DMS153 treated with DMSO at 0.1 percent for 48 hours (cell line): Measurements from ENCODE around the gene AP3B1.

Experiments
- DNase-seq: peaks from one replicate; lab custom pipeline; 2025; ENCODE audit not compliant: unreplicated experiment; lab: John Stamatoyannopoulos, UW

The AP3B1 gene

DNA sequence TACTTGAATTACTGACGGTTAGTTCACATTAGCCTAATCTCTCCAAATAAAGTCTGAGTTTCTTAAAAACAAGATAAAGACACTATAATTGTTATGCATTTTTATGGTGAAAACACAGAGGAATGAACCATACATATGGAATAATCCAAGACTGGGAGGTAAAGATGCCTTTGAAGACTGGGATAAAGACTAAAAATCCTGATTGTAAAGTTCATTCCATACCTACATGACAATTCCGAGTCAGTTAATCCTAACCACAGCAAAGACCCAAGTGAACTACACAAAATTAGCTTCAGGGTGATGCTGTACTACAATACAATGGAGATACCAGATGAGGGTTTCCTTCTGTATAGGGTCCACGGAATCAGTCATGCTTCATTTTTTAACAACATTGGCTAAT lies 6.3 kb downstream of the AP3B1 start:
- DNase-seq = no peak

DNA sequence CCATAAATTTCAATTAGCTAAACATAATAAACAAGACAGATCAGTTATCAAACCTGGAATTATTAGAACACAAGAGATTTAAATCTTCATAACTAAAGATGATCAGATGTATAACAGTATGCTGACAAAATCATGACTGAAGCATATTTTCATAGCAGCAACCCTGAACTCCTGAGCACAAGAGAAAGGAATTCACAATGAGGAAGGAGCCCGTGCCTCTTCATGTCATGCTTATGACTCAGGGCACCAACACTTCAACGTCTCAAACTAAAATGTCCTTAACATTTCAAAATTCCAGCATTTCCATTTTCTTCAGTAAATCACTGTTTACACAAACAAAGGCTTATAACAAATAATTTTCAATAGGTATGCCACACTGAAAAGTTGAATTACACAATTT lies 6.7 kb downstream of the AP3B1 start:
- no peak for DNase-seq

DNA sequence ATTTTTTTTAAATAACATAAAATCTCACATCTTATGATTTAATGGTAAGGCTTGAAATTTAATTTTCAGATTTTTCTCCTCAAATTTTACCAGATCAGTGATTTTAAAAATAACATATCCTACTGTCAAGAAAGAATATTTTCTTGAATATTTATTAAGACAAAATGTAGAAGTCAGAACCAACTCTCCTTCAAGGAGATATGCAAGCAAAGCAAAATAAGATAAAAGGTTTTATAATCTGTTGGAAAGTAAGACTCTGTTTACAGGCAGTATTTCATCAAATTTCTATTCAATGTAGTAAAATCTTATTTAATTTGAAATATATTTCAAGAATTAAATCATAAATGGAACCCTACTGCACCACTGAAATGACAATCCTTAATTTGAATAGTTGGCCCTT lies 7.3 kb downstream of the AP3B1 start:
- DNase-seq = no peak

DNA sequence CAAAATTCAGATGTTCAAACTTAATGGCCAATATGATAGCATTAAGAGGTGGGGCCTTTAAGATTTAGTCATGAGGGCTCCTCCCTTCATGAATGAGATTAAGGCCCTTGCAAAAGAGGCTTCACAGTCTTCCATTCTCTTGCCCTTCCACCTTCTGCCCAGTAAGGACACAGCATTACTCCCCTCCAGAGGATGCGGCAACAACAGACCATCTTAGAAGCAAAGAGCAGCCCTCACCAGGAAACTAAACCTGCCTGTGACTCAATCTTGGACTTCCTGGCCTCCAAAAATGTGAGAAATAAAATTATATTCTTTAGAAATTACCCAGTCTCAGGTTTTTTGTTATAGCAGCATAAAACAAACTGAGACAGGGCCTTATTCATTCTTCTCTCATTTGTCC lies 8.2 kb downstream of the AP3B1 start:
- no peak for DNase-seq

DNA sequence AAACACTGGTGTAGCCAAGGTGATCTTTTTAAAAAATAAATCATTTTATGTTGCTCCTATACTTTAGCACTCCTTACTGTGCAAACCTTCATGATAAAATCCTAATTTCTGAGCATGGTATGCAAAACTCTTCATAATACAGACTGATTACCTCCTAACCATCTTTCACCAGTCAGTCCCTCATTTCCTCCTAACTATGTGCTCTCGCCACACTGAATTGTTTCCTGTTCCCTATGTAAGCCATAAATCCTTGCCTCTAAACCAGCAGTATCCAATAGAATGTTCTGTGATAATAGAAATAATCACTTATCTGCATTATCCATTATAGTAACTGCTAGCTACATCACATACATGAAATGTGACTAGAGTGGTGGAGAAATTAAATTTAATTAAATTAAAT lies 10.7 kb downstream of the AP3B1 start:
- DNase-seq = no peak

DNA sequence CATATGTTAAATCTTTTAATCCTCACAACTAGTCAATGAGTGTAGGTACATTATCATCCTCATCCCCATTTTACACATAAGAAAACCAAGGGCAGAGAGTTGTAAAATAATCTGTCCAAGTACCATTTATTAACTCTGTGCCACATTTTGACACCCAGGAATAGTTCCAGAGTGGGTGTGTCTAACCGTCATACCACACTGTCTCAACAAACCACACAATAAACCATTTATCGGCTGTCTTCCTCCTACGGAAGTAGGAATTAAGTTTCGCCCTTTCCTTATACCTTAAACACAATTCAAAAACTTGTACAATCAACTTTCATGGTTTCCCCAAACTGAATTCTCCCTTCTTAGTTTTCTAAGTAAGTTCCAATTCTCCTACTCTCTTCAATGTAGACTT lies 11.4 kb downstream of the AP3B1 start:
- no peak for DNase-seq

DNA sequence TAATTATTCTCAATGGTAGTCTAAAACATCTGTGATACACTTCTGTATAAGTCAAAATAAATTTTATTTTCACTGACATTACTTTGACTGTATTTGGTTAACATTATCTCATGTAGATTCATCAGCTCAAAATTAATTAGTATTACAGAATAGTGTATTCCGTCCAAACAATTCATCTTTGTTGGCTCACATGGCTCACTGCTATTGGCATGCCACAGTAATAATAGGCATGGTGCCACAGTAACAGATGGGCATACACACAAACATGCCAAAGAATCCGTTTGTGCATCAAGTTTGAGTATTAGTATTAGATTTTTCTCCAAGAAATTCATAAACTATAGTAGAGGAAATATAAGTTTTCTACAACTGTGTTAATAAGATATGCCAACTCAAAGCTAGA lies 14.2 kb downstream of the AP3B1 start:
- no peak for DNase-seq

DNA sequence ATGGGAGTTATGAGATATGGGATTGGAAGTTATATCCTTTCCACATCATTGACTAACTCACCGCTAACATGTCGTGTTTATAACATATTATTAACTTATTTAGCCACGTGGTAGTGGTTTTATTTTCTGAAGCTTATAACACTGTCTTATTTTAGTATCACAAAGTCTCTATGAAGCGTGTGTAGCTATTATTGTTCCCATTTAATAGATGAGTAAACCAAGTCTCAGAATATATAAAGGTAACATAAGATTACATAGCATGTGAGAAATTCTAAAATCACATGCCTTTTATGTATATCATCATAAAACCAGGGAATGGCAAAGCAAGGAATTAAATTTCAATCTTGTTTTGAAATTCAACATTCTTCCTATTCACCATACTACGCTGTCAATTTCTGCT lies 15.3 kb downstream of the AP3B1 start:
- DNase-seq = no peak

DNA sequence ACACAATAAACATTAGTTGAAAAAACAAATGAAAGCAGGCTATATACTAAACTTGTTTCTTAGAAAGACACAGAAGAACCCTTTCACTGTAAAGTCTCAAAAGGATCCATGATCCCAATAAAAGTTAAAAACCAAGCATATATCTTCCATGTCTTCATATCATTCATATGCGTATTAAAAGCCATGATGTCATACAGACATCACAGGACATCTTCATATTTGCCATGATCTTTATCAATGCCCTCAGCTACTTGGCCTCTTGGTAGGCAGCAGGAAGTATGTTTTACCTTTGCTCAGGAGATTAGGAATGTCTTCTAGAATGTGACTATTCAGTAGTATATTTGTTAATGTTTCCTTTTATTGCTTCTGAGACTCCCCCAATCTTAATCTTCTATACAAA lies 16.8 kb downstream of the AP3B1 start:
- no peak for DNase-seq

DNA sequence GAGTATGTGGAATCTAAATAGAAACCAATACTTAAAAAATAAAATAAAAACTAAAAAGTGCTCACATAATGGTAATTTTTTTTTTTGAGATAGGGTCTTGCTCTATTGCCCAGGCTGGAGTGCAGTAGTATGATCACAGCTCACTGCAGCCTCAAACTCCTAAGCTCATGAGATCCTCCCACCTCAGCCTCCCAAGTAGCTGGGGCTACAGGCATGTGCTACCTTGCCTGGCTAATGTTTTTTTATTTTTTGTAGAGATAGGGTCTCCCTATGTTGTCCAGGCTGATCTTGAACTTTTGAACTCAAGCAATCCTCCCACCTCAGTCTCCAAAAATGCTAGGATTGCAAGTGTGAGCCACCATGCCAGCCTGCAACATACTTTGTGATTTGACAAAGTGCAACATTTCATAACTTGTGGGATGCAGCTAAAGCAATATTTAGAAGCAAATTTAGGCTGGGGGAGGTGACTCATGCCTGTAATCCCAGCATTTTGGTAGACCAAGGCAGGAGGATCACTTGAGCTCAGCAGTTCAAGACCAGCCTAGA lies 18.4 kb downstream of the AP3B1 start:
- DNase-seq = no peak

DNA sequence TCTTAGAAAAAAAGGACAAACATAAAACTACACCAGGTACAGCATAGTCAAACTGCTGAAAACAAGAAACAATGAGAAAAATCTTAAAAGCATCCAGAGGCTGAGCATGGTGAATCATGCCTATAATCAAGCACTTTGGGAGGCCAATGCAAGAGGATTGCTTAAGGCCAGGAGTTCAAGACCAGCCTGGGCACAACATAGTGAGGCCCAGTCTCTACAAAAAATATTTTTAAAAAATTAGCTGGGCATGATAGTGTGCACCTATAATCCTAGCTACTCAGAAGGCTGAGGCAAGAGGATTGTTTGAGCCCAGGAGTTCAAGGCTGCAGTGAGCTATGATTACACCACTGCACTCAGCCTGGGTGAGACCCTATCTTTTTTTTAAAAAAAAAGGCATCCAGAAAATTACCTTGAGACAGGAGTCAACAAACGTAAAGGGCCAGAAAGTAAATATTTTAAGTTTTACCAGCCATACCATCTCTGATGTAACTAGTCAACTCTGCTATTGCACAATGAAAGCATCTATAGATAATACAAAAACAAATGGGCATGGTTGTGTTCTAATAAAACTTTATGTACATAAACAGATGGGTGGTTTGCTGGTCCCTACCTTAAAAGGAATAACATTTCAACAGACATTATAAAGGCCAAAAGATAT lies 19.8 kb downstream of the AP3B1 start:
- DNase-seq = no peak

DNA sequence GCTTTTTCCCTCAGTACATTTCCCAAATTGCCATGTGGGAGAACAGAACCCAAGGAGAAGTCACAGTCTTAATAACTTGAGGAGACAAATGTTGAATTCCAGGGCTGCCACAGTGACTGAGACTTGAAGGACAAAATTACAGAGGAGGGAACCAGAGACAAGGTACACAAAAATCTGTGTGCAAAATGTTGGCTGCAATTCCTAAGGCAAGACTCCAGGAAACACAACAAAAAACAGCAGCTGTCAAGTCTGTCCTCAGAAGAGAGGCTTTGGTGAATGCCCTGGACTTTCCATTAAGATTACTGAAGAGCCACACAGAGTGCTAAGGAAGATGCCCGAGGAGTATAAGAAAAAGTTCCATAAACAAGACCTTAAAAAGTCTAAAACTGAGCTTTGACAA lies 21.1 kb downstream of the AP3B1 start:
- DNase-seq = no peak

DNA sequence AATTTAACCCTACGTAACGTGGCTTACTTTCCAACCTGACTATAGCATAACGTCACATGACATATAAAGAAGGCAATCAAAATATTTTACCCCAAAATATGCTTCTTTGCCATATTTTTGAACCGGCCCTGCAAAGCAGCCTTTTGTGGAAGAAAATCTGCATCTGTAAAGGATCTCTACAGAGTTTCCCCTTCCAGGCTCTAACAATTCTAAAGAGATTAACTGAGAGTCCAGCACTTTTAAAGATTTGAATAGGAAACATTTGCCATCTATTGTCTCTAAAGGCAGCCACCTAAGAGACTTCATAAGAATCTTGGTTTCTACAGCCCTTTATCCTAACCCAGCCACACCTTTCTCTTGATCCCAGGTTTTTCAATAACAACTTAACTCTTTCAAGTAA lies 22.7 kb downstream of the AP3B1 start:
- no peak for DNase-seq

DNA sequence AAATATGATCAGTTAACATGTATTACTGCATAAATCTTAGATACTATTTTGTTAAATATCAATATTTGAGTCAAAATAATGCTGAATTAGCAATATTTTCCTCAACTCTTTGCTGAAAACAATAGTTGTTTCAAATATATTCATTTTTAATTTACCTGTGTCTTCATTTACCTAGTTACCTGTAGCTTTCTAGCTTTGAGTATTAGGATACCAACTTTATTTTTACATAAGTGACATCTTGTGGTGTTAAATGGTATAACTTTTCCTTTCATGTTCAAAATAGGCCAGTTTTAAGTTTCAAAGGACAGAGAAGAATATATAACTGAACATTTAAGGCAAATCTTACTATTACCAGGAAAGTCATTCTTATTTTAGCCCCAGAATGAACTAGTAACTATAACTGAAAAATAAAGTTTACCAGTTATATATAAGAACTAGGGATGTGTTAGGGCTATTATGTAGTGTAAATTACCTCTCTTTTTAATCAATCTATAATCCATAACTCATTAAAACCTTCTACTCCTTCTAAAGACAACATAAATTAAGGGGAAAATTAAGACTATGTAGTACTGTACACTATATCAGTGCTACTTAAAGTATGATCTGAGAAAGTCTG lies 25.3 kb downstream of the AP3B1 start:
- no peak for DNase-seq

DNA sequence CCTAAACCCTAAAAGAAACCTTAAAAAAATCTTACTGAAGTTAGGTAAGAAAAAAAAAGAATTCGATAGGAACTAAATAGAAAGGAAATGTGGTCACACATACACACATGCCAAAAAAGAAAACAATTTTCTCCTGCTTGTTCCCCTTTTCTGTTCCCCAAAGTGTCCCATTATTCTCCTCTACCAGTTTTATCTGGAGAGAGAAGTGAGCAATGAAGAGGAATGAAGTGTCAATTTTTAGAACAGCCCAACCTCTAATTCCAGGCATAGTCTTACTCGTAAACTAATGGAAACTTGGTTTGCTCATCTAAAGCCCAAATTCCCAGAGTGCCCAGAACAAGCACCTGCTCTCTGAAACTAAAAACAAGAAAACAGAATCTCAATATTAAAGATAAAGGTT lies 26.1 kb downstream of the AP3B1 start:
- DNase-seq = no peak

DNA sequence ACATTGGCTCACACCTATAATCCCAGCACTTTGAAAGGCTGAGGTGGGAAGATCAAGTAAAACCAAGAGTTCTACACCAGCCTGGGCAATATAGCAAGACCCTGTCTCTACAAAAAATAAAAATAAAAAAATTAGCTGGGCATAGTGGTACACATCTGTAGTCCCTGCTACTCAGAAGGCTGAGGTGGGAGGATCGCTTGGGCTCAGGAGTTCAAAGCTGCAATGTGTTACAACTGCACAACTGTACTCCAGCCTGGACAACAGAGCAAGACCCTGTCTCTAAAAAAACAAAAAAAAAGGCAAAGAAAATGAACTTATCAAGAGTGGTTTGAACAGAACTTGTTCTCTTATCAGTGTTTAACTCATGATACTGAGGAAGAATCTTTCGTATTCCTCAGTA lies 29.3 kb downstream of the AP3B1 start:
- no peak for DNase-seq

DNA sequence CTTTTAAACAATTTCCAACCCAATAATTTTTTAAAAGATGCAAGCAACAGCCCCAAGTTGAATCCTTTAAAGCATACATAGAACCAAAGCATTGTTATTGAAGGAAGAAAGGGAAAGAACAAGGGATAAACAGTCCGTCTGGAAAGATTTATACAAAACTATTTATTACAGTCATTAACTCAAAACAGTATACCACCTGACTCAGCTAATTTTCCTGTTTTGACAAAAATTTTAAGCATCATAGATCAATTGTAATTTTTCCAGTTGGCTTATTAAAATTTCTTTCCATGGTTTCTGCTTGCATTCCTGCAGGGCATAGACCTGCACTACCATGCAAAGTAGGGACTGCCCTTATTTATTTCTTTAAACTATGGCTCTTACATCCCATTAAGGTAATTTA lies 29.9 kb downstream of the AP3B1 start:
- DNase-seq = no peak

DNA sequence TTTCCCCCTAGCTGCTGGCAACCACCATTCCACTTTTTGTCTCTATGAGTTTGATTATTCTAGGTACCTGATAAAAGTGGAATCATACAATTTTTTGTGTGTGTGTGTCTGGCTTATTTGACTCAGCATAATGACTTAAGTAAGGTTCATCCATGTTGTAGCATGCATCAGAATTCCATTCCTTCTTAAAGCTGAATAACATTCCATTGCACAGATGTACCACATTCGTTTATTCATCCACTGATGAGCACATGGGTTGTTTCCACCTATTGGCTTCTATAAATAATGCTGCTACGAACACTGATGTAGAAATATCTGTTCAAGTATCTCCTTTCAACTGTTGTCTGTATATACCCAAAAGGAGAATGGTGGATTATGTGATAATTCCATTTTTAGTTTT lies 33.7 kb downstream of the AP3B1 start:
- no peak for DNase-seq

DNA sequence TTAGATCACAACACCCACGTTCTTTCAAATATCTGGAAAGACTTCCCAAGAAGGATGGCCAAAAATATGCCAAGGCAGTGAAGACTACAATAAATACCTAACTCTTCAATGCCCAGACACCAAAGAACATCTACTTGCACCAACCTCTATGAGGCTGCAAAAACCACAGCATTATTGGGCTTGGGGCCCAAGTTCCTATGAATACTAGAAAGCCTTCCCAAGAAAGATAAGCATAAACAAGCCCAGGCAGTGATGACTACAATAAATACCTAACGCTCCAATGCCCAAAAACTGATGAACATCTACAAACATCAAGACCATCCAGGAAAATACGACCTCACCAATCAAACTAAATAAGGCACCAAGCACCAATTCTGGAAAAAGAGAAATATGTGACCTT lies 41.3 kb downstream of the AP3B1 start:
- DNase-seq = no peak

DNA sequence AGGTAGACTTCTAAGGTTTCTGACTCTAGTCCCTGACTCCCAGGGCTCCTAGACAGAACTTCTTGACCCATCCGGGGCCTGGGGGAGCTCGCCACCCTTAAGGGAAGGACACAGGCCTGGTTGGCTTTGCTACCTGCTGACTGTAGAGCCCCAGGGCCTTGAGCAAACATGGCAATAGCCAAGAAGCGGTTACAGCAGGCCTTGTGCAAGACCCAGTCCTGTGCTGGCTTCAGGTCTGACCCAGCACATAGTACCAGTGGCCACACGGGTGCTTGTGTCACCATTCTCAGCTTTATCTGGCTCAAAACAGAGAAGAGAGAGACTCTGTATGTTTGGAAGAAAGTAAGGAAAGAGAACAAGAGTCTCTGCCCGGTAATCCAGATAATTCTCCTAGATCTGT lies 41.8 kb downstream of the AP3B1 start:
- no peak for DNase-seq

DNA sequence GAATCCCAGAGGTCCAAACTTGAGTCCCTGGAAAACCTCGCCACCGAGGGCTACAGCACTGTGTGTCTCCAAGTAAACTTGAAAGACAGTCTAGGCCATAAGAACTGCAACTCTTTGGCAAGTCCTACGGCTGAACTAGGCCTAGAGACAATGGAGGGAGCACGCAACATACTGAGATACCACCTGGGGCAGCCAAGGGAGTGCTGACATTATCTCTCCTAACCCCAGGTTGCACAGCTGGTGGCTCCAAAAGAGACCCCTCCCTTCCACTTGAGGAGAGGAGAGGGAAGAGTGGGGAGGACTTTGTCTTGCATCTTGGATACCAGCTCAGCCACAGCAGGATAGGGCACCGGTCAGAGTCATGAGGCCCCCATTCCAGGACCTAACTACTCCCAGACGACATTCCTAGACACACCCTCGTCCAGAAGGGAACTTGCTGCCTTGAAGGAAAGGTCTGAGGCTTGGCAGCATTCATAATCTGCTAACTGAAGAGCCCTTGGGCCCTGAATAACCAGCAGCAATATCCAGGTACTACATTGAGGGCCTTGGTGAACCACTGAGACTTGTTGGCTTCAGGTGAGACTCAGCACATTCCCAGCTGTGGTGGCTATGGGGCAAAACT lies 42.7 kb downstream of the AP3B1 start:
- no peak for DNase-seq

DNA sequence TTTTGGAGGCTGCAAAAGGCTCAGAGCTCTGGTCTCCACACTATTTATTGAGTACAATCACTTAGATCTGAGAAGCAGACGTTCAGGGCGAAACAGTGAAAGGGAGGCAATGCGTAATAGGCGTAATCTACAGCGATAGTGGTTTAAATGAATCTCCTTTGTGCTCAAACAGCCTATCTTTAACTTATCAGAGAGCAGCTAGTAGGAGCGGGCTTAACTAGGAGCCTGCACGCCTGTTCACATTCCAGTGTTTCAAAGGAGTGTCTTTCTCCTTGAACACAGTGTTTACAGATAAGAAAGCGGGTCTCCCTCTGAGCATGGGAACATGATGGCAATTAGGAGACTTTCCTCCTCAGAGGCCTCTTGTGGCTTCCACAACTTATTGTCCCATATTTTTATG lies 49.4 kb downstream of the AP3B1 start:
- no peak for DNase-seq

DNA sequence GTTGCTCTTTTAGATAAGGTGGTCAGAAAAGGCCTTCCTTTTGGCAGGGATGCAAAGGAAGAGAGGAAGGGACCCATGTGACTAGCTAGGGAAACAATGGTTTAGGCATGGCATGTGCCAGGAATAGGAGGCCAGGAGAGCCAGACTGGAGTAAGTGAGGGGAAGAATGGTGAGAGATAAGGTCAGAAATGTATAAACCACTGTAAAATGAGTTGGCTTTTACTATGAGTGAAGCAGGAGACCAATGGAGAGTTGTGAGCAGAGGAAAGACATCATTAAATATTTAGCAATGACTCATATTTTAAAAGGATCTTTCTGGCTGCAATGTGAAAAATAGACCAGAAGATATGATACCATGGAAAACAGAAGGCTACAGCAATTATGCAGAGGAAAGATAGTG lies 50.9 kb downstream of the AP3B1 start:
- no peak for DNase-seq
